Motor neuron (in vitro differentiated cells): Measurements from ENCODE around the gene MTCL1. TPM values are rescaled to one million over a fixed set of nuclear protein-coding genes. Genes with fewer than 3 reads are reported as not detected.

Source experiments
- ATAC-seq, 8 experiments: fragments of 200-7000 bp; cut with Tn5 transposase; replicated peaks in 6 of 8; 2 replicates each; pipeline ENCODE4 v1.8.0; 2021; ENCODE audit warnings: mild to moderate bottlenecking in 8 of 8, moderate library complexity in 8 of 8
- H3K27ac ChIP-seq, 2 donors: fragments of 250-450 bp; sonication (Bioruptor Pico); 2 replicates each; pipeline ENCODE4 v1.9.0; 2021; ENCODE audit warnings: antibody characterized with exemption in 2 of 2, mild to moderate bottlenecking in 2 of 2, moderate library complexity in 1 of 2
- H3K4me1 ChIP-seq, 2 donors: fragments of 250-450 bp; sonication (Bioruptor Pico); replicated peaks in 1 of 2; 2 replicates each; pipeline ENCODE4 v1.6.1; 2021; ENCODE audit warnings: antibody characterized with exemption in 2 of 2, mild to moderate bottlenecking in 2 of 2, moderate library complexity in 1 of 2
- H3K4me3 ChIP-seq, 5 donors: fragments of 250-450 bp; sonication (Bioruptor Pico); 2 replicates each; pipeline ENCODE4 v1.9.0; 2021; ENCODE audit warnings: antibody characterized with exemption in 5 of 5, mild to moderate bottlenecking in 5 of 5, moderate library complexity in 4 of 5
- WGBS, 10 experiments: fragments of 450-650 bp; shearing (Covaris generic); methylation state at CpG; one replicate each; pipeline ENCODE4 v1.0.0; 2022; 5-methylcytosine and 5-hydroxymethylcytosine counted together
- in situ Hi-C, 9 experiments: fragments of 400-800 bp; cut with MboI; loops; one replicate each; pipeline ENCODE4 v1.15.0; 2021; ENCODE audit warnings: low sequenced_read_pairs in 9 of 9, low pct_unique_long_range_greater_than_20kb in 2 of 9; ENCODE audit not compliant: unreplicated experiment in 9 of 9
- total RNA-seq, 8 experiments: library from RNA; unstranded; fragments of 300-600 nt; gene quantifications; 2 replicates each; pipeline versions ENCODE4 v1.2.3 to v1.2.4, GENCODE V29; 2022

Gene MTCL1
- total RNA-seq, 8 experiments from 2014 or later, result 10.4 to 35.6 (median 15.6) TPM

DNA sequence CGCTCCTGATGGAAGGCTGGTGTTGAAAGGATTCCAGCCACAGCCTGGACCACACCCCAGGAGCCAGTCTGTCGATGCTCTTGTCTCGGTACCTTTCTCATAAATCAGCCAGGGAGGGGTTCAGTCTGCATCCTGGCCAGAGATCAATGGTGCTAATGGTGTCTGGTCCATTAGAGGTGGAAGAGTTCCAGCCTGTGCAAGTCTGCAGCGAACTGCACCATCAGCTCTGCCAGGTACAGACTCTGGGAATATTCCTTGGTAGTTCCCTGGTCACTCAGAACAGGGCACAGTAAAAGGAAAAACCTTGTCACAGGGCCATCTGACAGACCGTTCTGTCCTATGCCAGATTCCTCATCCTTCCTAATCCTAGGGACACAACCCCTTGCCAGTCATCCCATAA lies 164.3 kb downstream of the MTCL1 start:
- in situ Hi-C loops, result no loop called here
- Histone ChIP-seq H3K4me3 (no peak overlapping the region), H3K27ac (no peak overlapping the region), H3K4me1 (no peaks in the 10 kb centered on the region)
- no peak for ATAC-seq
- WGBS, 10 experiments, result 60 to 100% (median 91%) methylated on average over 1 to 5 of the region's 5 CpGs; no CpG with 5 or more reads in 1 of the 10 experiments

DNA sequence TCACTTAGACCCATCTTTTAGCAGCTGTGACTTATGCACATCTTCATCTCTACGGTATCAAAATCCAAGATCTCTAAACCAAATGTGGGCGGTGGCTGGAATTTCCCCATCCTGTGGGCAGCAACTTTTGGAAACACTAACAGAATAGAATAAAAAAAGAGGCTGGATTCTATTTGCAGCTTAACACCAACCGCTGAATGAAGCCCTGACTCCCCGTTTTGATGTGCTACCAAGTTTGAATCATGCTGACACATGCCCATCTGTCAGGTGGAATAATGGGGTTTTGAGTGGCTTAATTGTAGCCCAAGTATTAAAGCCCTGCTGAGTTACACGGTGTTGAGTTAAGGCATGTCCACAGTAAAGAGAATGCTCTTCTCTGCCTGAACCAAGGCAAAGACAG lies 165.2 kb downstream of the MTCL1 start:
- Histone ChIP-seq H3K4me3 (no peak overlapping the region), H3K27ac (no peak overlapping the region), H3K4me1 (no peaks in the 10 kb centered on the region)
- ATAC-seq, result peak in 2 of 8 experiments; percentile 23 to 76
- in situ Hi-C loops, result no loop called here
- 24 to 100% (median 80%) methylated on average over 1 to 4 of the region's 5 CpGs; no CpG with 5 or more reads in 1 of the 10 experiments for WGBS, 10 experiments

DNA sequence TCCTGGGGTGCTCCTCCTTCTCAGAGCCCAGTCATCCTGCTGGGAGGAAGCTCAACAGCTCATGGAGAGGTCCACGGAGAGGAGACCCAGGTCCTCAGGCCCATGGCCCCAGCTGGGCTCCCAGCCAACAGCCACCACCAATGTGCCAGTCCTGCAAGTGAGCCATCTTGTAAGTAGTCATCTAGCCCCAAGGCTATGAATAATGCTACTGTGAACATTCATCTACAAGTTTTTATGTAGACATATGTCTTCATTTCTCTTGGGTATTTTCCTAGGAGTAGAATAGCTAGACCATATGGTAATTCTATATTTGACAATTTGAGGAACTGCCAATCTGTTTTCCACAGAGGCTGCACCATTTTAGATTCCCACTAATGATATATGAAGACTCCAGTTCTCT lies 166.1 kb downstream of the MTCL1 start:
- in situ Hi-C loops, result no loop called here
- ATAC-seq, result peak in 3 of 8 experiments; percentile 30 to 58 (median 39)
- H3K4me1 ChIP-seq, result no peaks in the 10 kb centered on the region
- no peak overlapping the region for H3K27ac ChIP-seq
- WGBS, 10 experiments, result 71 to 100% (median 86%) methylated on average over 1 of the region's 1 CpG; no CpG with 5 or more reads in 7 of the 10 experiments
- H3K4me3 ChIP-seq, result no peak overlapping the region

DNA sequence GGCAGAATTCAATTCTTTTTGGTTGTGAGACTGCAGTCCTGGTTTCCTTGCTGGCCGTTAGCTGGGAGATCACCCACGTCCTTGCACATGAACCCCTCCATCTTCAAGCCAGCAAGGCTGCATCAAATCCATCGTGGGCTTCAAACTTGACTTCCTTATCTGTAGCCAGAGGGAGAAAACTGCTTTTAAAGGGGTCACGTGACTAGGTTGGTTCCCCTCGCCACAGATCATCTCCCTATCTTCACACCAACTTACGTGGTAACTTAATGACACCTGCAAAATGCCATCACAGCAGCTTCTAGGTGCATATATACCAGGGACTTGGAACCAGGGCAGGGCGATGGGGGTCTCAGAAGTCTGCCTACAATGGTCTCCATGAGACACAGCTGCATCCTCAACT lies 169.5 kb downstream of the MTCL1 start:
- no peak overlapping the region for H3K4me3 ChIP-seq
- WGBS, 10 experiments, result 42 to 67% (median 64%) methylated on average over 2 to 5 of the region's 7 CpGs; no CpG with 5 or more reads in 7 of the 10 experiments
- H3K4me1 ChIP-seq, result no peaks in the 10 kb centered on the region
- in situ Hi-C loops, result loop anchor here in 1 of 9 experiments (25.0 kb wide), 1 partner anchor 112 kb away; no protein-coding TSS in a partner anchor
- no peak overlapping the region for H3K27ac ChIP-seq
- no peak for ATAC-seq

DNA sequence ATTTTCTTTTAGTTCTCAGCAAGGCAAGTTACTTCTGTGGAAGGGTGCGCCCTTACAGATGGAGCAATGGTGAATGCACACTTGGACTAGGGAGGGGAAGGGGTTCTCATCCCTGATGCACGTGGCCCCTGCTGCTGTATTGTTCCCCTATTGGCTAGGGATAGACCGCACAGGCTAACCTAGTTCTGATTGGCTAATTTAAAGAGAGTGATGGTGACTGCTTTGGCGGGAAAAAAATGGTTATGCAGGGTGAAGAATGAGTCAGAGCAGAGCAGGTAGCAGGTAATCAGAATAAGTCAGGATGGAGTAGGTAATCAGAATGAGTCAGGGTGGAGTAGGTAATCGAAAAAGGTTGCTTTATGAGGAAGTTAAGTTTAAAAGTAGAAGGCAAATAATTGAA lies 171.5 kb downstream of the MTCL1 start:
- Histone ChIP-seq H3K27ac (no peak overlapping the region), H3K4me3 (no peak overlapping the region), H3K4me1 (no peaks in the 10 kb centered on the region)
- 62 to 100% (median 81%) methylated on average over 2 to 5 of the region's 5 CpGs; no CpG with 5 or more reads in 2 of the 10 experiments for WGBS, 10 experiments
- no peak for ATAC-seq
- in situ Hi-C loops, result loop anchor here in 1 of 9 experiments (25.0 kb wide), 1 partner anchor 110 kb away; no protein-coding TSS in a partner anchor

DNA sequence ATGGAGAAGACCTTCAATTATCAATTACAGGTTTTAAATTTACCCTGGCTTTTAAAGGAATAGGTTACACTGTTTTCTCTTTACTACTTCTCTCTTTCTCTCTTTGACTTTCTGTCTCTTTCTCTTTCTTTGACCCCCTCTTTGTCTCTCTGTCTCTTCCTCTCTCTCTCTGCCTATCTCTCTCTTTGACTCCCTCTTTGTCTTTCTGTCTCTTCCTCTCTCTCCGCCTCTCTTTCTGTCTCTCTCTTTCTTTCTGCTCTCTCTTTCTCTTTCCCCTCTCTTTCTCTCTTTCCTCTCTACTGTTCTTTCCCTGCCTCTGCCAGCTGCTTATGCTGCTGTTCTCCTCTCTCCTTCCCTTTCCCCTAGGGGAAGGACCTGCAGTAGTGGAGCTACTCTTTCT lies 175.7 kb downstream of the MTCL1 start:
- 83 to 100% (median 100%) methylated on average over 1 of the region's 1 CpG; no CpG with 5 or more reads in 1 of the 10 experiments for WGBS, 10 experiments
- in situ Hi-C loops, result loop anchor here in 1 of 9 experiments (25.0 kb wide), 1 partner anchor 106 kb away; no protein-coding TSS in a partner anchor
- Histone ChIP-seq H3K4me1 (no peaks in the 10 kb centered on the region), H3K4me3 (no peak overlapping the region), H3K27ac (no peak overlapping the region)
- ATAC-seq, result no peak

Other genes with a start within 250 kb of the MTCL1 start
- 10 to 100 TPM; 18.5 to 70.6 (median 28.2) TPM for gene RAB12, start 96.1 kb upstream of the MTCL1 start, total RNA-seq